NT2/D1 (cell line): ENCODE data around the gene F2.

Experiments used
- SUZ12 ChIP-seq: IDR thresholded peaks from 2 replicates; pipeline ENCODE4 v1.6.1; 2011; ENCODE audit not compliant: insufficient read length, insufficient read depth; ENCODE audit errors: extremely low read depth
- YY1 ChIP-seq: IDR thresholded peaks from 2 replicates; pipeline ENCODE4 v1.6.1; 2011; ENCODE audit not compliant: insufficient read length, insufficient read depth

DNA sequence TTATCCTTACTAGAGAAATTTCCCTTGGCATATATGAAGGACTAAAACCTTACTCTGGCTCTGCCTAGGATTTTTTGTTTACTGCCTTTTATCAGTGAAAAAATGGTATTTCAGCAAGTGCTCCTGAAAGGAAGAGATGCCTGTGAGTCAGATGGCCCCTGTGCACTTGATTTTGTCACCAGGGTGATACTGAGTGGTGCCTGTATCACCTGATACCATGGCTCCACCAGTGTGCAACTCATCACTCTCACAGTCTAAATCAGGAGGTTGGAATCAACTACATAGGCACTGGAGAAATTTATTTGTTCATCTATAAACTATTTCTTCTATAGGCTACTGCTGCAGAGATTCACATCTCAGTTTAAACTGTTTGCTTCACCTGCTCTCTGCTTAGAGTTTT, 43.2 kb downstream of the F2 start:
- TF ChIP-seq YY1 (no peak), SUZ12 (no peak)
